Kidney tubule cell (primary cell): ENCODE results near the gene PRKAG2.

Experiments
- DNase-seq: peaks from one replicate; pipeline ENCODE4 v3.0.0-alpha.2; 2018; ENCODE audit warnings: low spot score

Gene PRKAG2

DNA sequence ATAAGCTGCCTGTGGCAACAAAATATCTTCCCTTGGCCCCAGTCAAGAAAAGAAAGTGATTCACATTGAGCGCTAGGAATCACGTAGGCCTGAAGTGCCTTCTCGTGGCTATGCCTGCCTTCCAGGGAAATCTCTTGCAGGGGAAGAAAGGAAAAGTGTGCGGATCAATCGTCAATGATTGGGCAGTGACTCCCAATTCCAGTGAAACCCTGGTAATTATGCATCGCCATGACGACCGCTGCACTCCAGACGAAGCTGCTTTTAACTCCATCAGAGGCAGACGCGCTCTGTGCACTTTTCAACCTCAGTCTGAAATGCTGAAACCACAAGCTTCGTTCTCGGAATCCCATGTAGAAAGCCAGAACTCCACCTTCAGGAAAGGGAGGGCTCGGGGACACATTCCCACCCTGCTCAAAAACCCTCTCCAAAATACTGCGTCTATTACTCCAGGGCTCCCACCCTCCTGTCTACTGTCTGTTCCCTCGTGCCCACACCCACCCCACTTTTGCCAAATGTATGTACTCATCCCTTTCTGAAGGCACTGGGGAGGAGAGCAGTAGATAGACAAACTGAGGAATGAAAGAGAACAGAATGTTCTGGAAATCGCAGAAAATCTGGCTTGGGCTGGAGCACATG, 24.2 kb upstream of the PRKAG2 start:
- DNase-seq: no peak

DNA sequence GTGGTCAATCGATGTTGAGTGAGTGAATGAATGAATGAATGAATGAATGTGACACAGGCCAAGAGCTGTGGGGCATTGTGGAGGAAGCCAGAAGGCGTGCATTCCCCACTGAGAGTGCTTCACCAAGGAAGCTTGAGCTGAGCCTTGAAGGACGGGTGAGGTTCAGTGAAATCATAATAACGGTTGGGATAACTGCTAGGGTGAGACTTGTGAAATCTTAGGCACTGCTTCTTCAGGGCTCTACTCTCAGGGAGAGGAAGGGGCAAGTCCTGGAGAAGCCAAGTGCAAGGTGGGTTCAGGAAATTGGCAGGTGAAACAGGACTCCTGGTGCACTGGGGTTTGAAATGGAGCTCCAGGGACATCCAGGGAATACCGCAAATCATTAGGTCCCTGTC, 23.7 kb upstream of the PRKAG2 start:
- DNase-seq: no peak

DNA sequence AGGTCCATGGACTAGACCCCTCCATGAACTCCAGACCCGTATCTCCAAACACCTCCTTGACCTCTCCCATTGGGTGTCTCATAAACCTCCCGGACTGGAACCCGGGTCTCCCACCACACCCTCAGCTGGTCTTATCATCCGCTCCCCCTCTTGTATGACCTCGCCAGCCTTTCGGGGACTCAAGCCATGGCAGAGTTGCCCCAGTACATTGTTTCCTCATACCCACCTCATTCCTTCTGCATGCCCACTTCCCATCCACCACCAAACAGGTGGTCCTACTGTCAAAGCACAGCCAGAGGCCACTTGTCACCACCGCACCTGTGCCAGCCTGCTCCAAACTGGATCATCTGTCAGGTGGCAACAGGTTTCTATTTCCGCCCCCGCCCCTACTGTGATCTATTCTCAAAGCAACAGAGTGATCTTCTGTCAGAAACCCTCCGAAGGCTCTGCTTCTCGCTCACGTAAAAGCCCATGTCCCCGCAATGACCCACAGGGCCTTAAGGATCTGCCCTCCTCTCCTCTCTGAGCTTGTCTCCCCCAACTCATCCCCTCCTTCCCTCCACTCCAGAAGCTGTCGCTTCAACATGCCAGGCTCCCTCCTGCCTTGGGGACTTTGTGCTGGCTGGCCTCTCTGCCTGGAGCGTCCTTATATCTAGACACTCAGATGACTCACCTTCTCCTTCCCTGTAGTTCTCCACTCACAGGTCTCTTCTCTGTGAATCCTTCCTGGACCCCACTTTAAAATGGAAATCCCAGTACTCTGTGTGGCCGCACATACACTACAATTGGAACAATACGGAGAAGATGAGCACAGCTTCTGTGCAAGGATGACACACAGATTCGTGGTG, 22.8 kb upstream of the PRKAG2 start:
- no peak for DNase-seq

DNA sequence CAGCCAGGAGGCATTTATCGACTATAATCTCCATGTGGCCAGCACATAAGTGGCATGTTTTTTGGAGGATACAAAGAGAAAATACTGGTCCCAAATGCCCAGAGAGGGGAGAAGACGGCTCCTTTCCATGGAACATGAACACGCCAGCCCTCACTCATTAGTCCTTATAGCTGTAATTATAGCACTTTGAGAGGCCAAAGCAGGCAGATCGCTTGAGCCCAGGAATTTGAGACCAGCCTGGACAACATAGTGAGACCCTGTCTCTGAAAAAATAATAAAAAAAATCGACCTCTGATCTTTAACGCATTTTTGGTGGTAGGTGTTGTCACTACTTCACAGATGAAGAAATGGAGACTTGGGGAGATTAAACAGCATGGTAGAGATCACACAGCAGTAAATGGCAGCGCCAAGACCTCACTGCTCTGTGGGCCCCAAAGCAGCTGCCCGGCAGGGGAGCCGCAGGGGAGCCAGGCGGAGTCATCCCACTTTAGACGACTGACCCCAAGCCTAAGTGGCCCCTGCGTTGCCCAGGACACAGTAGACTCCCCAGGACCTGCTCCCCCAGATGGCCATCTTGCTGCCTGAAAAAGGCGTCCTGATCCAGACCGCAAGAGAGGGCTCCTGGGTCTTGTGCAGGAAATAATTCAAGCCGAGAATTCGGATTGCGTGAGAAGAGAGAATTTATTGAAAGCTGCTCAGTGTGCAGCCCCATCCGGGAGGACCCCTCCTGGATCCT, 21.2 kb upstream of the PRKAG2 start:
- DNase-seq: no peak

GRCh38 chr7:151897161-151897731, 20.3 kb upstream of the PRKAG2 start:
- DNase-seq: no peak

DNA sequence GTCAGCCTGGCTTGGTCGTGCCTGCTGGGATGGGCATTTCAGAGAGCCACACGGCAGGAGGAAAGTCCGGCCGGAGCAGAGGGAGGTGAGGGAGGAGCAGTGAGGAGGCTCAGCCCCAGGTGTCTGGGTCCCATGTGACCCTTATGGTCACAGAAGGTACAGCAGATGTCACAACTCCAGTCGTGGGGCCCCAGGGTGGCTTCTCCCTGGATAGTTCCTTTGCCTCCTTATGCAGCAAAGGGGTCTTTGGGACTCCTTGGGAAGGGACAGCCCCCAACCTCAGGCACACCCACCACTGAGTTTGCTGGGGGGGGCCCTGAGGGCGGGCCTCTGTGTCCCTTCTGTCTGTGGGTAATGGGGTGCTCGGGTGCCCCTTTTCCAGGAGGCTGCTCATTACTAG, 19.6 kb upstream of the PRKAG2 start:
- DNase-seq: no peak

DNA sequence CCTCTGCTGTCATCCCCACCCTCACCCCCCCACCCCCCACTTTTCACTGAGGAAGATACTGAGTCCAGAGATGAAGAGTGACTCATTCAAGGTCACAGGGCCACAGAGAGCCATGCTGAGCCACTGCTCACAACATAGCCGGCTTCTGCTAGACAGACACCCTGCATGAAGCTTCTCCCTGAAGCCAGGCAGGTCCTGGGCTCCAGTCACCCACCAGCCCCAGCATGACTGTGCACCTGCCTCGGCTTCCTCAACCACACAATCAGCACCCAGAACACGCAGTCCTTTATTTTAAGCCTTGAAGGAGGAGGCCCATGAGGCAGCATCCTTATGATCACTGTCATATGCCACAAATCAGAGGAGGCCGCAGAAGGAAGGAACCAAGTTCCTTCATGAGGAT, 19.2 kb upstream of the PRKAG2 start:
- no peak for DNase-seq

GRCh38 chr7:151895631-151896031, 18.7 kb upstream of the PRKAG2 start:
- DNase-seq: no peak

- no peak for DNase-seq
Measured at GRCh38 chr7:151895008-151895630, 18.2 kb upstream of the PRKAG2 start.

- DNase-seq: no peak
Measured at GRCh38 chr7:151894111-151895007, 17.4 kb upstream of the PRKAG2 start.

GRCh38 chr7:151893405-151893923, 16.5 kb upstream of the PRKAG2 start:
- no peak for DNase-seq

DNA sequence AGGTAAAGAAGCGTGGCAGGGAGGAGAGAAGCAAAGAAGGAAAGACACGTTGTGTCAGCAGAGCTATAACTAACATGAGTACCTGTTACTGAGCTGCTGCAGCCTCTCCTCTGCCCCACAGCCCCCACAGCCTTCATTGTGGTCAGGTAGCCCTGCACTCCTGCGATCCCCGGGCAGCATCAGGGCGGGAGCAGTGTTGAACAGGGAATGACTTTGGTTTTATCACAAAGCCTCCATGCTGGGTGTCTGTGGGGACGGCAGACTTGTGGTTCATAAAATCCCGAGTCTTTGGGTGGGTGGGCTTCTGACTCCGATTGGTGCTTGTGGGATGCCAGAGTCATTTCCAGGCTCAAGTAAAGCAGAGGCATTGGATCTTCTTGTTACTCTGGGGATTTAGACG, 14.8 kb upstream of the PRKAG2 start:
- DNase-seq: no peak

- DNase-seq: no peak
Measured at GRCh38 chr7:151891182-151891581, 14.3 kb upstream of the PRKAG2 start.

- DNase-seq: no peak
Measured at GRCh38 chr7:151890355-151891004, 13.6 kb upstream of the PRKAG2 start.

GRCh38 chr7:151889406-151890354, 12.8 kb upstream of the PRKAG2 start:
- DNase-seq: no peak

DNA sequence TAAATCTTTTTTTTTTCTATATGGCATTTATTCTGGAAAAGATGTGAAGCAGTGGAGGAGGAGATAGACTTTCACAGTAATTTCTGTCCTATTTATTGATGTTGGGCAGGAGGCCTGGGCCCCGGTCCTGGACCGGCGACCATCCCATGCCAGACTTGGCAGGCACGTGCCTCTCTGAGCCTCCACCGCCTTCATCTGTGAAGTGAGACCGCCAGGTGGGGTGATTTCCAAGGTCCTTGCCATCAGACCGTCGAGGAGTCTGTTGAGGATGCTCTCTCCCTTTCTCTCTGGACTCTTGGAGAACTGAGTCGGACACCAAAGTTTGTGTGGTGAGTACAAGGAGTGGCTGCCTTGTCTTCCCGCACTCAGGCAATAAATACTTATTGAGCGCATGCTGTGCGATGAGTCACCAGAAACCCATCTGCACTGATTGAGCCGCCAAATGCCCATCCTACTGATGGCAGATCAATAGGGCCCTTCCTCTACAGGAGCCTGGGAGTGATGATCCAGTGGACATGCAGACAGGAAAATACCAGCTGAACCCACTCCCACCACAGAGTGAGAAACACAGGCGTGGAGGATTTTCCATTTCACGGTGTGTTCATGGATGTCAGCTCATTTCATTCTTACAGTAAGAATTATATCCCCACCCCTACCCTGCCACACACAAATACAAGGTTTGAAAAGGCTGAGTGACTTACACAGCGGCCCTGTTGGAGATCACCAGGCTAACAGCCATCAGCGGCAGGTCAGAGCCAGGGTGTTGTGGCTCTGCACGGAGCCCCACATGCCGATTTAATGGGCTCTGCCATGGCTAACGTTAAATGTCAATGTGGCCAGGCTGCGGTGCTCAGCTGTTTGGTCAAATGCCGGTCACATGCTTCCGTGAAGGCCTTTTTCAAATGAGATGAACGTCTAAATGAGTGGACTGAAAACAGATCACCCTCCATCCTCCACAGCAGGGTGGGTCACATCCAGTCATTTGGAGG, 11.5 kb upstream of the PRKAG2 start:
- no peak for DNase-seq

DNA sequence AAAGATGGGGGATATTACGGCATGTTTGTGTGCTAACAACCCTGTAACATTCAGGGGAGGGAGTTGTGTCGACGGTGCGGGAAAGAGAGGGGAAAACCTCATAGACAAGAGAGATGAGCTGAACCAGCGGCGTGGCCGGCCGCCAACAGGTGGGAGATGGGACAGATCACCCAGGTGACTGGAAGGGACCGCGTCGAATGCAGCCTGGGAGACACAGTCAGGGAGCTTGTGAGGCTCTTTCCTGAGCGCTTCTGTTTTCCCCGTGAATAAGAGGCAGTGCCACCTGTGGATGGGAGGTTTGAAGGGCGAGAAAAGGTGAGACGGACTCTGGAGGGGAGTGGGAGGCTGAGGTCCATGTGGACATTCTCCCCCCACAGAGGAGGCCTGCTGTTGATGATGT, 9.9 kb upstream of the PRKAG2 start:
- no peak for DNase-seq

DNA sequence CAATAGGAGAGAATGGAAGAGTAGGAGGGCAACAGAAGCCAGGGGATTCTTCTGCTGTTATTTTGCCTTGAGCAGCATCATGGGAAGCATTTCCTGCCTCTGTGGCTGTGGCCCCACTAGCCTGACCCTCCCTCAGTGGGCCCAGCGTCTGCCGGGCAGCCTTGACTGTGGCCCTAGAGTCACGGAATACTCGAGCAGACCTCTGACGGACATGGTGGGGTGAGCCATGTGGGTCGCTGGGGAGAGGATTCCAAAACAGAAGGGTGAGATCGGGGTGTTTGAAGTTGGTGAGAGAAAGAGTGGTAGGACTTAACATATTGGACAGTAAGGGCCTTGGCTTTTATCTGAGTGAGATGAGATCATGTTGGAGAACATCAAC, 8.3 kb upstream of the PRKAG2 start:
- no peak for DNase-seq
